NT2/D1 (cell line): ENCODE results near the gene USH2A.

Experiments used
- DNase-seq: peaks from one replicate; pipeline ENCODE4 v3.0.0-alpha.2; 2011; ENCODE audit warnings: low read depth, low spot score
- H3K27me3 ChIP-seq: 2 replicates; pipeline ENCODE4 v1.6.0; 2011; ENCODE audit warnings: mild to moderate bottlenecking; ENCODE audit not compliant: insufficient read length, insufficient read depth
- H3K36me3 ChIP-seq: 2 replicates; pipeline ENCODE4 v1.6.1; 2011; ENCODE audit warnings: mild to moderate bottlenecking, low read length, mixed read lengths; ENCODE audit not compliant: insufficient read depth, insufficient read length
- H3K4me1 ChIP-seq: 2 replicates; pipeline ENCODE4 v1.5.1; 2011; ENCODE audit not compliant: insufficient read depth, insufficient read length
- H3K4me3 ChIP-seq: 2 replicates; pipeline ENCODE4 v1.5.1; 2011; ENCODE audit warnings: low read depth; ENCODE audit not compliant: insufficient read length
- H3K9ac ChIP-seq: 2 replicates; pipeline ENCODE4 v1.6.0; 2011; ENCODE audit warnings: low read depth; ENCODE audit not compliant: insufficient read length
- H3K9me3 ChIP-seq: 2 replicates; pipeline ENCODE4 v1.5.1; 2011; ENCODE audit warnings: mild to moderate bottlenecking, low read length; ENCODE audit not compliant: insufficient read depth
- SUZ12 ChIP-seq: IDR thresholded peaks from 2 replicates; pipeline ENCODE4 v1.6.1; 2011; ENCODE audit not compliant: insufficient read length, insufficient read depth; ENCODE audit errors: extremely low read depth
- YY1 ChIP-seq: IDR thresholded peaks from 2 replicates; pipeline ENCODE4 v1.6.1; 2011; ENCODE audit not compliant: insufficient read length, insufficient read depth
- ZNF274 ChIP-seq: IDR thresholded peaks from 2 replicates; pipeline ENCODE4 v1.6.1; 2011; ENCODE audit warnings: mild to moderate bottlenecking, low read depth, low read length

Gene USH2A

DNA sequence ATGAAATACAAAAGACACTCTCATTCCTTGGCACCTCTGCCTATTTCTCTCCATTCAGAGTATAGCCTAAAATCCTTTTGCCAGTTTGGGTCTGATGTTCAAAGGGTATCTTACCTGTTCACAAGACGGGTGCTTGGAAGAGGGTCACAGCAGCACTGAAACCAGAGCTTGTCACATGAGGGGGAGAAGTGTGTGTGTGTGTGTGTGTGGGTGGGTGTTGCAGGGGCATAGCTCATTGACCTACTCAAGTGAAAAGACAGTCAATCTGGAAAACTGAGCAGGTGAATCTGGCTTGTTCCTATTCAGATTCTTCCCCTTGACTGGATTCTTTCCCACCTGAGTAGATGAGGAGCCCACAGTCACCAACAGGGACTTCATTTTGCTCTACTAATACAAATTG is 792.2 kb downstream of the USH2A start:
- no peak overlapping the region for H3K4me3 ChIP-seq
- no peaks in the 10 kb centered on the region for H3K4me1 ChIP-seq
- DNase-seq = no peak
- no peak overlapping the region for H3K9ac ChIP-seq
- no peak for TF ChIP-seq SUZ12
- TF ChIP-seq YY1 = no peak
- no peak for TF ChIP-seq ZNF274
- no peaks in the 10 kb centered on the region for H3K9me3 ChIP-seq
- H3K27me3 ChIP-seq = no peaks in the 10 kb centered on the region
- H3K36me3 ChIP-seq = no peaks in the 10 kb centered on the region

- no peak for TF ChIP-seq SUZ12
Measured at GRCh38 chr1:215625949-215626348, 797.3 kb downstream of the USH2A start.

GRCh38 chr1:215623162-215623561 is 800.1 kb downstream of the USH2A start:
- no peak for DNase-seq
- H3K4me3 ChIP-seq = no peak overlapping the region
- TF ChIP-seq ZNF274 (no peak), SUZ12 (no peak), YY1 (no peak)
- H3K9ac ChIP-seq = no peak overlapping the region
- H3K4me1 ChIP-seq = no peaks in the 10 kb centered on the region
- H3K9me3 ChIP-seq = no peaks in the 10 kb centered on the region
- no peaks in the 10 kb centered on the region for H3K27me3 ChIP-seq
- H3K36me3 ChIP-seq = peaks cover 42% of the 10 kb centered on the region

More at GRCh38 chr1:215625949-215626348, 797.3 kb downstream of the USH2A start:
- peaks cover 21% of the 10 kb centered on the region for H3K36me3 ChIP-seq
- H3K9ac ChIP-seq = no peak overlapping the region
- H3K27me3 ChIP-seq = no peaks in the 10 kb centered on the region
- DNase-seq = no peak
- no peak overlapping the region for H3K4me3 ChIP-seq
- no peaks in the 10 kb centered on the region for H3K9me3 ChIP-seq
- H3K4me1 ChIP-seq = no peaks in the 10 kb centered on the region

DNA sequence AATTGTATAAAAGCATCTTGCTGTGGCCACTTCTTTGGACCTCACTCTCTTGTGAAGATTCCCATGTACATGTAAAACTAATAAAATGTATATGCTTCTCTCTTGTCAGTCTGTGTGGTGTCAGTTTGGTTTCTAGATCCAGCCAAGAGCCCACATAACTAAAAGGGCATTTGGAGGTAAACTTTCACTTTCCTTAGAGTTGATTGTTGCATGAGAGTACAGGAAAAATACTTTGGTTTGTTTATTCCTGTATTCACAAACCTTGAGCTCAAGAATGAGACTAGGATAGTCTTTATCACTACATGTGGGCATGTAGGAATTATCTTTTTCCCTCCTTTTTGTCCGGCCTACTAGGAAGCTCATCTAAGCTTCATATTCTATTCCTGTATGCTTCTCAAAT is 805.3 kb downstream of the USH2A start:
- DNase-seq = no peak
- H3K9ac ChIP-seq = no peak overlapping the region
- no peaks in the 10 kb centered on the region for H3K4me1 ChIP-seq
- peaks cover 59% of the 10 kb centered on the region for H3K36me3 ChIP-seq
- H3K27me3 ChIP-seq = no peaks in the 10 kb centered on the region
- no peak overlapping the region for H3K4me3 ChIP-seq
- no peaks in the 10 kb centered on the region for H3K9me3 ChIP-seq
- TF ChIP-seq SUZ12 (no peak), YY1 (no peak), ZNF274 (no peak)

- TF ChIP-seq SUZ12 = no peak
- no peak for TF ChIP-seq YY1
- TF ChIP-seq ZNF274 = no peak
- no peaks in the 10 kb centered on the region for H3K4me1 ChIP-seq
- no peak overlapping the region for H3K9ac ChIP-seq
- H3K4me3 ChIP-seq = no peak overlapping the region
- no peaks in the 10 kb centered on the region for H3K9me3 ChIP-seq
- DNase-seq = no peak
- H3K27me3 ChIP-seq = no peaks in the 10 kb centered on the region
- peaks cover 67% of the 10 kb centered on the region for H3K36me3 ChIP-seq
Measured at GRCh38 chr1:215612391-215612790, 810.9 kb downstream of the USH2A start.

- no peak overlapping the region for H3K4me3 ChIP-seq
- H3K36me3 ChIP-seq = peaks cover 65% of the 10 kb centered on the region
- DNase-seq = no peak
- no peaks in the 10 kb centered on the region for H3K27me3 ChIP-seq
- no peaks in the 10 kb centered on the region for H3K4me1 ChIP-seq
- H3K9ac ChIP-seq = no peak overlapping the region
- no peaks in the 10 kb centered on the region for H3K9me3 ChIP-seq
- TF ChIP-seq ZNF274 = no peak
- no peak for TF ChIP-seq SUZ12
- no peak for TF ChIP-seq YY1
Measured at GRCh38 chr1:215608646-215609045, 814.6 kb downstream of the USH2A start.

- Histone ChIP-seq H3K9me3 (no peaks in the 10 kb centered on the region), H3K4me1 (no peaks in the 10 kb centered on the region), H3K4me3 (no peak overlapping the region), H3K9ac (no peak overlapping the region), H3K27me3 (no peaks in the 10 kb centered on the region), H3K36me3 (peaks cover 64% of the 10 kb centered on the region)
- DNase-seq = no peak
- TF ChIP-seq YY1 = no peak
- no peak for TF ChIP-seq SUZ12
- TF ChIP-seq ZNF274 = no peak
Measured at GRCh38 chr1:215607412-215607811, 815.8 kb downstream of the USH2A start.

GRCh38 chr1:215606564-215607168 is 816.6 kb downstream of the USH2A start:
- H3K9ac ChIP-seq = no peak overlapping the region
- H3K27me3 ChIP-seq = no peaks in the 10 kb centered on the region
- H3K4me1 ChIP-seq = no peaks in the 10 kb centered on the region
- H3K9me3 ChIP-seq = no peaks in the 10 kb centered on the region
- H3K36me3 ChIP-seq = peaks cover 61% of the 10 kb centered on the region
- TF ChIP-seq YY1 (no peak), SUZ12 (no peak), ZNF274 (no peak)
- H3K4me3 ChIP-seq = no peak overlapping the region
- no peak for DNase-seq
